GM12878 (cell line): Measurements from ENCODE around the gene ANKS1A. TPM values are rescaled to one million over a fixed set of nuclear protein-coding genes. Genes with fewer than 3 reads are reported as not detected.

Experiments used
- ATAC-seq: fragments of 200-7000 bp; cut with Tn5 transposase; 3 replicates; pipeline ENCODE4 v1.9.1; 2020; ENCODE audit warnings: mild to moderate bottlenecking, moderate library complexity
- BruUV-seq: library from RNA; stranded (reverse); fragments of 400-500 nt; replicated peaks from 2 replicates; lab custom pipeline; 2021; lab: Mats Ljungman, UMichigan
- CTCF ChIA-PET: fragments of 300-600 bp; sonication (Branson Sonifier 250); formaldehyde crosslinking; extraction: SDS; loops from one replicate; lab custom pipeline; 2021; ENCODE audit warnings: inconsistent platforms; lab: Yijun Ruan, JAX
- POLR2A ChIA-PET: fragments of 350-600 bp; formaldehyde crosslinking; extraction: SDS; loops from one replicate; lab custom pipeline; 2021; ENCODE audit warnings: inconsistent platforms; lab: Charles Lee
- RAD21 ChIA-PET: fragments of 300-600 bp; sonication (Branson Sonifier 250); formaldehyde crosslinking; loops from one replicate; lab custom pipeline; 2023; ENCODE audit warnings: antibody characterized with exemption; ENCODE audit not compliant: unreplicated experiment; lab: Charles Lee
- SMC1A ChIA-PET: fragments of 300-600 bp; sonication (Branson Sonifier 250); formaldehyde crosslinking; loops from one replicate; lab custom pipeline; 2023; ENCODE audit not compliant: unreplicated experiment, uncharacterized antibody; lab: Charles Lee
- DNase-seq: peaks from one replicate; pipeline ENCODE4 v3.0.0-alpha.2; 2011; ENCODE audit warnings: low read depth, low spot score
- FAIRE-seq: peaks from 3 replicates; lab custom pipeline; 2011; peaks lifted over from hg19 to GRCh38; lab: Jason Lieb, UNC
- H2AFZ ChIP-seq: 2 replicates; pipeline ENCODE4 v1.6.0; 2011; ENCODE audit warnings: low read depth, low read length, control low read depth; ENCODE audit not compliant: control insufficient read depth
- H3K27ac ChIP-seq: 2 replicates; pipeline ENCODE4 v1.5.1; 2011; ENCODE audit warnings: control low read depth; ENCODE audit not compliant: control insufficient read depth, insufficient read depth
- H3K27me3 ChIP-seq, 2 experiments: replicated peaks in 1 of 2; 2 replicates each; pipeline versions ENCODE4 v1.6.0 to v1.6.1; 2011; ENCODE audit warnings: low read length in 1 of 2; ENCODE audit not compliant: control insufficient read depth in 2 of 2, insufficient read depth in 2 of 2
- H3K36me3 ChIP-seq, 2 experiments: 2 replicates each; pipeline ENCODE4 v1.5.1; 2011; ENCODE audit warnings: low read length in 1 of 2; ENCODE audit not compliant: control insufficient read depth in 2 of 2, insufficient read depth in 2 of 2
- H3K4me1 ChIP-seq: 2 replicates; pipeline ENCODE4 v1.6.1; 2011; ENCODE audit warnings: mild to moderate bottlenecking, low read length, moderate library complexity, mixed read lengths; ENCODE audit not compliant: control insufficient read depth, insufficient read depth
- H3K4me2 ChIP-seq: 2 replicates; pipeline ENCODE4 v1.6.0; 2011; ENCODE audit warnings: control low read depth; ENCODE audit not compliant: control insufficient read depth, insufficient read depth
- H3K4me3 ChIP-seq: fragments of 200-600 bp; sonication (generic); 2 replicates; pipeline ENCODE4 v1.5.1; 2016
- H3K79me2 ChIP-seq: 2 replicates; pipeline ENCODE4 v1.6.0; 2011; ENCODE audit warnings: low read length; ENCODE audit not compliant: control insufficient read depth, insufficient read depth
- H3K9ac ChIP-seq: 2 replicates; pipeline ENCODE4 v1.8.0; 2011; ENCODE audit warnings: low read length, control low read depth, mixed read lengths; ENCODE audit not compliant: control insufficient read depth, insufficient read depth
- H3K9me3 ChIP-seq: replicated peaks from 3 replicates; pipeline ENCODE4 v1.5.1; 2011; ENCODE audit warnings: mild to moderate bottlenecking, low read length; ENCODE audit not compliant: control insufficient read depth, insufficient read depth
- H4K20me1 ChIP-seq: 2 replicates; pipeline ENCODE4 v1.6.0; 2011; ENCODE audit not compliant: control insufficient read depth, insufficient read depth
- ETV6 ChIP-seq, 2 experiments: fragments of 450-650 bp in 1 of 2; IDR thresholded peaks in 1 of 2; conservative IDR thresholded peaks in 1 of 2; 2 replicates each; pipeline ENCODE4 v1.6.1; 2014; ENCODE audit warnings: antibody characterized with exemption in 1 of 2, borderline replicate concordance in 1 of 2, low read depth in 1 of 2, mild to moderate bottlenecking in 1 of 2, moderate library complexity in 1 of 2
- MTA3 ChIP-seq: IDR thresholded peaks from 2 replicates; pipeline ENCODE4 v1.6.1; 2012; ENCODE audit warnings: low read length, inconsistent platforms, borderline replicate concordance
- NR2F1 ChIP-seq: fragments of 450-650 bp; conservative IDR thresholded peaks from 2 replicates; pipeline ENCODE4 v1.6.1; 2017; ENCODE audit warnings: mild to moderate bottlenecking
- NRF1 ChIP-seq: conservative IDR thresholded peaks from 2 replicates; pipeline ENCODE4 v1.6.1; 2011; ENCODE audit warnings: mild to moderate bottlenecking, low read depth, low read length, improper control_type of control experiment
- SIX5 ChIP-seq: IDR thresholded peaks from 2 replicates; pipeline ENCODE4 v1.6.1; 2011; ENCODE audit warnings: mild to moderate bottlenecking, low read depth, low read length, moderate library complexity; ENCODE audit not compliant: severe bottlenecking
- TBL1XR1 ChIP-seq: IDR thresholded peaks from 2 replicates; pipeline ENCODE4 v1.6.1; 2012; ENCODE audit warnings: low read depth, low read length, improper control_type of control experiment
- ZBED1 ChIP-seq: IDR thresholded peaks from 2 replicates; pipeline ENCODE4 v1.6.1; 2016; ENCODE audit warnings: borderline replicate concordance
- ZBTB11 ChIP-seq: fragments of 450-650 bp; formaldehyde crosslinking; IDR thresholded peaks from 2 replicates; pipeline ENCODE4 v1.5.0; 2022; ENCODE audit warnings: mild to moderate bottlenecking, missing genetic modification characterization
- ZSCAN29 ChIP-seq: fragments of 450-650 bp; IDR thresholded peaks from 2 replicates; pipeline ENCODE4 v1.6.1; 2017; ENCODE audit warnings: mild to moderate bottlenecking, moderate library complexity
- WGBS: methylation state at CpG from one replicate; pipeline ENCODE4 v1.1.6; 2016; ENCODE audit warnings: low lambda C conversion rate; ENCODE audit not compliant: insufficient replicate concordance, insufficient coverage; ENCODE audit errors: missing lambda C conversion rate; 5-methylcytosine and 5-hydroxymethylcytosine counted together
- in situ Hi-C: fragments of 300-500 bp; cut with MboI; formaldehyde crosslinking; loops from 9 replicates; pipeline ENCODE4 v1.14.3; 2018; ENCODE audit warnings: mixed read lengths
- intact Hi-C: fragments of 100-400 bp; cut with micrococcal nuclease; formaldehyde crosslinking; loops from one replicate; pipeline ENCODE4 v1.14.2; 2022; ENCODE audit not compliant: unreplicated experiment
- polyA plus RNA-seq, 11 experiments: library from polyadenylated mRNA; depleted of rRNA in 4 of 11; unstranded in 6 of 11; stranded (reverse) in 5 of 11; fragments of >200 nt; fragmentation: Nextera tagmentation in 4 of 11; fragmentation: Illumina TruSeq in 1 of 11; extraction: Ambion mirVana in 4 of 11; extraction: Trizol in 1 of 11; gene quantifications; 1 replicate in 1 of 11; 2 replicates in 10 of 11; pipeline versions ENCODE4 v1.2.1 to v1.2.3, GENCODE V29; 2011 to 2016; ENCODE audit warnings: inconsistent platforms in 2 of 11, missing spikeins in 2 of 11, low read depth in 1 of 11
- total RNA-seq, 4 experiments: library from RNA; depleted of rRNA in 3 of 4; stranded (reverse); fragments of >200 nt in 3 of 4; fragmentation: Illumina TruSeq in 1 of 4; extraction: Trizol in 1 of 4; gene quantifications; 2 replicates each; pipeline versions ENCODE4 v1.2.1 to v1.2.3, GENCODE V29; 2013 to 2021
- TF ChIP-seq, protein P1 (sequence below): fragments of 150-350 bp; IDR thresholded peaks from 2 replicates; pipeline ENCODE4 v1.6.1; 2016; ENCODE audit warnings: low read depth, low read length

ANKS1A gene
- total and polyA plus RNA-seq, 10 of the 15 experiments (the other 5 are each of a cell fraction or from before 2014, with no cell fraction given) = 0.60 to 7.0 (median 3.0) TPM

GRCh38 chr6:35065441-35065800 lies 176.4 kb downstream of the ANKS1A start:
- intact Hi-C loops (no loop called here), in situ Hi-C loops (no loop called here)
- Histone ChIP-seq H3K4me3 (no peak overlapping the region), H4K20me1 (no peaks in the 10 kb centered on the region), H3K9me3 (no peaks in the 10 kb centered on the region), H3K79me2 (no peaks in the 10 kb centered on the region), H3K27me3 (no peaks in the 10 kb centered on the region), H3K9ac (no peak overlapping the region), H3K4me2 (no peak overlapping the region), H3K27ac (no peak overlapping the region), H3K4me1 (no peaks in the 10 kb centered on the region), H2AFZ (no peak overlapping the region), H3K36me3 (no peaks in the 10 kb centered on the region)
- no peak for DNase-seq
- FAIRE-seq = no peak
- ChIA-PET RAD21 (no interaction called here), POLR2A (no interaction called here), SMC1A (interaction anchor here (1.1 kb wide), 1 partner anchor 79 kb away, joined by 3 read pairs; no protein-coding TSS in a partner anchor), CTCF (interaction anchor here (0.7 kb wide), 1 partner anchor 10 kb away, joined by 3 read pairs; no protein-coding TSS in a partner anchor)
- no peak for TF ChIP-seq TBL1XR1
- TF ChIP-seq NRF1 = no peak
- no peak for TF ChIP-seq ZSCAN29
- no peak for TF ChIP-seq ETV6 (conservative IDR thresholded peaks at IDR 0.05 in 1 of 2, IDR thresholded peaks at IDR 0.05 in 1 of 2; ENCODE audit: borderline replicate concordance in 1 of 2, low read depth in 1 of 2)
- TF ChIP-seq NR2F1 = no peak
- no peak for TF ChIP-seq SIX5
- no peak for TF ChIP-seq MTA3
- TF ChIP-seq, protein P1, sequence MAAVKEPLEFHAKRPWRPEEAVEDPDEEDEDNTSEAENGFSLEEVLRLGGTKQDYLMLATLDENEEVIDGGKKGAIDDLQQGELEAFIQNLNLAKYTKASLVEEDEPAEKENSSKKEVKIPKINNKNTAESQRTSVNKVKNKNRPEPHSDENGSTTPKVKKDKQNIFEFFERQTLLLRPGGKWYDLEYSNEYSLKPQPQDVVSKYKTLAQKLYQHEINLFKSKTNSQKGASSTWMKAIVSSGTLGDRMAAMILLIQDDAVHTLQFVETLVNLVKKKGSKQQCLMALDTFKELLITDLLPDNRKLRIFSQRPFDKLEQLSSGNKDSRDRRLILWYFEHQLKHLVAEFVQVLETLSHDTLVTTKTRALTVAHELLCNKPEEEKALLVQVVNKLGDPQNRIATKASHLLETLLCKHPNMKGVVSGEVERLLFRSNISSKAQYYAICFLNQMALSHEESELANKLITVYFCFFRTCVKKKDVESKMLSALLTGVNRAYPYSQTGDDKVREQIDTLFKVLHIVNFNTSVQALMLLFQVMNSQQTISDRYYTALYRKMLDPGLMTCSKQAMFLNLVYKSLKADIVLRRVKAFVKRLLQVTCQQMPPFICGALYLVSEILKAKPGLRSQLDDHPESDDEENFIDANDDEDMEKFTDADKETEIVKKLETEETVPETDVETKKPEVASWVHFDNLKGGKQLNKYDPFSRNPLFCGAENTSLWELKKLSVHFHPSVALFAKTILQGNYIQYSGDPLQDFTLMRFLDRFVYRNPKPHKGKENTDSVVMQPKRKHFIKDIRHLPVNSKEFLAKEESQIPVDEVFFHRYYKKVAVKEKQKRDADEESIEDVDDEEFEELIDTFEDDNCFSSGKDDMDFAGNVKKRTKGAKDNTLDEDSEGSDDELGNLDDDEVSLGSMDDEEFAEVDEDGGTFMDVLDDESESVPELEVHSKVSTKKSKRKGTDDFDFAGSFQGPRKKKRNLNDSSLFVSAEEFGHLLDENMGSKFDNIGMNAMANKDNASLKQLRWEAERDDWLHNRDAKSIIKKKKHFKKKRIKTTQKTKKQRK = no peak
- TF ChIP-seq ZBTB11 (CRISPR knock-in tag) = no peak
- no peak for TF ChIP-seq ZBED1
- ATAC-seq = no peak
- WGBS = 85% methylated on average over 9 of the region's 9 CpGs
- no TSS peak for BruUV-seq
